ENCODE measurements around the gene LOXHD1.

LOXHD1 gene

GRCh38 chr18:46587600-46587999 lies 69.4 kb downstream of the LOXHD1 start:
- Histone ChIP-seq H3K27me3 (ENCODE audit: control insufficient read depth in 1 of 2, insufficient read depth in 1 of 2, low read length in 2 of 2) (peaks cover 0 to 13% of the 10 kb centered on the region in 2 experiments), H3K4me2 (ENCODE audit: low read length, poor library complexity, severe bottlenecking) (no peak overlapping the region), H3K79me1 (replicated peaks; ENCODE audit: low read length, poor library complexity, severe bottlenecking) (no peaks in the 10 kb centered on the region), H3K4me1 (ENCODE audit: control insufficient read depth, insufficient read depth, low read depth, low read length) (no peaks in the 10 kb centered on the region), H2BK5ac (ENCODE audit: low read depth, low read length, poor library complexity, severe bottlenecking) (no peak overlapping the region), H2AK5ac (ENCODE audit: low read length, severe bottlenecking) (no peak overlapping the region), H3K36me3 (ENCODE audit: control insufficient read depth in 1 of 2, insufficient read depth in 2 of 2, low read depth in 1 of 2, low read length in 2 of 2) (no peaks in the 10 kb centered on the region), H3K27ac (ENCODE audit: low read length, poor library complexity, severe bottlenecking) (no peak overlapping the region), H3K9me3 (ENCODE audit: control insufficient read depth, low read length) (no peaks in the 10 kb centered on the region), H2BK120ac (ENCODE audit: low read depth, low read length) (no peak overlapping the region), H2BK12ac (ENCODE audit: low read length in 2 of 2) (no peak overlapping the region), H2BK15ac (ENCODE audit: low read depth, poor library complexity, severe bottlenecking) (no peak overlapping the region), H3K9ac (ENCODE audit: low read length) (no peak overlapping the region), H3K23ac (ENCODE audit: low read length in 2 of 2) (no peak overlapping the region), H3K4me3 (ENCODE audit: insufficient read depth in 1 of 2, low read depth in 1 of 2, low read length in 2 of 2) (no peak overlapping the region), H4K8ac (ENCODE audit: low read length) (no peak overlapping the region), H3K14ac (ENCODE audit: low read length in 2 of 2) (no peak overlapping the region), H4K91ac (ENCODE audit: low read length) (no peak overlapping the region), H3K18ac (ENCODE audit: low read depth in 1 of 2, low read length in 2 of 2) (no peak overlapping the region), H2AFZ (ENCODE audit: low read depth, low read length) (no peak overlapping the region), H3K4ac (ENCODE audit: low read depth in 1 of 2, low read length in 2 of 2) (no peak overlapping the region)
- 75% methylated on average over 3 of the region's 3 CpGs for WGBS
- DNase-seq = no peak

- no peak for DNase-seq
- no peak overlapping the region for H3K4me2 ChIP-seq (ENCODE audit: low read length, poor library complexity, severe bottlenecking)
- no peak overlapping the region for H3K9ac ChIP-seq (ENCODE audit: low read length)
- H3K79me1 ChIP-seq (replicated peaks; ENCODE audit: low read length, poor library complexity, severe bottlenecking) = no peaks in the 10 kb centered on the region
- H2BK12ac ChIP-seq (ENCODE audit: low read length in 2 of 2) = no peak overlapping the region
- H3K36me3 ChIP-seq (ENCODE audit: control insufficient read depth in 1 of 2, insufficient read depth in 2 of 2, low read depth in 1 of 2, low read length in 2 of 2) = no peaks in the 10 kb centered on the region
- no peak overlapping the region for H2BK5ac ChIP-seq (ENCODE audit: low read depth, low read length, poor library complexity, severe bottlenecking)
- H2BK120ac ChIP-seq (ENCODE audit: low read depth, low read length) = no peak overlapping the region
- H3K27ac ChIP-seq (ENCODE audit: low read length, poor library complexity, severe bottlenecking) = no peak overlapping the region
- no peak overlapping the region for H4K91ac ChIP-seq (ENCODE audit: low read length)
- H4K8ac ChIP-seq (ENCODE audit: low read length) = no peak overlapping the region
- peaks cover 0 to 5% of the 10 kb centered on the region in 2 experiments for H3K27me3 ChIP-seq (ENCODE audit: control insufficient read depth in 1 of 2, insufficient read depth in 1 of 2, low read length in 2 of 2)
- H3K4ac ChIP-seq (ENCODE audit: low read depth in 1 of 2, low read length in 2 of 2) = no peak overlapping the region
- no peak overlapping the region for H3K18ac ChIP-seq (ENCODE audit: low read depth in 1 of 2, low read length in 2 of 2)
- H2BK15ac ChIP-seq (ENCODE audit: low read depth, poor library complexity, severe bottlenecking) = no peak overlapping the region
- H2AFZ ChIP-seq (ENCODE audit: low read depth, low read length) = no peak overlapping the region
- H3K23ac ChIP-seq (ENCODE audit: low read length in 2 of 2) = no peak overlapping the region
- no peak overlapping the region for H3K4me3 ChIP-seq (ENCODE audit: insufficient read depth in 1 of 2, low read depth in 1 of 2, low read length in 2 of 2)
- no peaks in the 10 kb centered on the region for H3K4me1 ChIP-seq (ENCODE audit: control insufficient read depth, insufficient read depth, low read depth, low read length)
- WGBS = 89% methylated on average over 3 of the region's 3 CpGs
- H3K14ac ChIP-seq (ENCODE audit: low read length in 2 of 2) = no peak overlapping the region
- H3K9me3 ChIP-seq (ENCODE audit: control insufficient read depth, low read length) = peaks cover 16% of the 10 kb centered on the region
- H2AK5ac ChIP-seq (ENCODE audit: low read length, severe bottlenecking) = no peak overlapping the region
Observed at GRCh38 chr18:46583711-46584110, 73.3 kb downstream of the LOXHD1 start.

GRCh38 chr18:46581648-46582047 lies 75.4 kb downstream of the LOXHD1 start:
- Histone ChIP-seq H3K9ac (ENCODE audit: low read length) (no peak overlapping the region), H2AK5ac (ENCODE audit: low read length, severe bottlenecking) (no peak overlapping the region), H3K18ac (ENCODE audit: low read depth in 1 of 2, low read length in 2 of 2) (no peak overlapping the region), H3K27ac (ENCODE audit: low read length, poor library complexity, severe bottlenecking) (no peak overlapping the region), H4K91ac (ENCODE audit: low read length) (no peak overlapping the region), H2BK12ac (ENCODE audit: low read length in 2 of 2) (no peak overlapping the region), H3K4me2 (ENCODE audit: low read length, poor library complexity, severe bottlenecking) (no peak overlapping the region), H4K8ac (ENCODE audit: low read length) (no peak overlapping the region), H3K36me3 (ENCODE audit: control insufficient read depth in 1 of 2, insufficient read depth in 2 of 2, low read depth in 1 of 2, low read length in 2 of 2) (no peaks in the 10 kb centered on the region), H3K23ac (ENCODE audit: low read length in 2 of 2) (no peak overlapping the region), H3K9me3 (ENCODE audit: control insufficient read depth, low read length) (peaks cover 16% of the 10 kb centered on the region), H3K79me1 (replicated peaks; ENCODE audit: low read length, poor library complexity, severe bottlenecking) (no peaks in the 10 kb centered on the region), H3K4me3 (ENCODE audit: insufficient read depth in 1 of 2, low read depth in 1 of 2, low read length in 2 of 2) (no peak overlapping the region), H2BK15ac (ENCODE audit: low read depth, poor library complexity, severe bottlenecking) (no peak overlapping the region), H3K4ac (ENCODE audit: low read depth in 1 of 2, low read length in 2 of 2) (no peak overlapping the region), H3K27me3 (ENCODE audit: control insufficient read depth in 1 of 2, insufficient read depth in 1 of 2, low read length in 2 of 2) (no peaks in the 10 kb centered on the region), H2AFZ (ENCODE audit: low read depth, low read length) (no peak overlapping the region), H2BK5ac (ENCODE audit: low read depth, low read length, poor library complexity, severe bottlenecking) (no peak overlapping the region), H3K4me1 (ENCODE audit: control insufficient read depth, insufficient read depth, low read depth, low read length) (no peaks in the 10 kb centered on the region), H2BK120ac (ENCODE audit: low read depth, low read length) (no peak overlapping the region), H3K14ac (ENCODE audit: low read length in 2 of 2) (no peak overlapping the region)
- DNase-seq = no peak

GRCh38 chr18:46578987-46579386 lies 78.0 kb downstream of the LOXHD1 start:
- 91% methylated on average over 2 of the region's 2 CpGs for WGBS
- Histone ChIP-seq H3K4me1 (ENCODE audit: control insufficient read depth, insufficient read depth, low read depth, low read length) (no peaks in the 10 kb centered on the region), H3K36me3 (ENCODE audit: control insufficient read depth in 1 of 2, insufficient read depth in 2 of 2, low read depth in 1 of 2, low read length in 2 of 2) (no peaks in the 10 kb centered on the region), H3K14ac (ENCODE audit: low read length in 2 of 2) (no peak overlapping the region), H4K8ac (ENCODE audit: low read length) (no peak overlapping the region), H2BK5ac (ENCODE audit: low read depth, low read length, poor library complexity, severe bottlenecking) (no peak overlapping the region), H3K4me3 (ENCODE audit: insufficient read depth in 1 of 2, low read depth in 1 of 2, low read length in 2 of 2) (no peak overlapping the region), H3K4me2 (ENCODE audit: low read length, poor library complexity, severe bottlenecking) (no peak overlapping the region), H2BK12ac (ENCODE audit: low read length in 2 of 2) (no peak overlapping the region), H2BK120ac (ENCODE audit: low read depth, low read length) (no peak overlapping the region), H3K9me3 (ENCODE audit: control insufficient read depth, low read length) (peaks cover 16% of the 10 kb centered on the region), H3K27ac (ENCODE audit: low read length, poor library complexity, severe bottlenecking) (no peak overlapping the region), H2AK5ac (ENCODE audit: low read length, severe bottlenecking) (no peak overlapping the region), H3K4ac (ENCODE audit: low read depth in 1 of 2, low read length in 2 of 2) (no peak overlapping the region), H4K91ac (ENCODE audit: low read length) (no peak overlapping the region), H3K18ac (ENCODE audit: low read depth in 1 of 2, low read length in 2 of 2) (no peak overlapping the region), H3K23ac (ENCODE audit: low read length in 2 of 2) (no peak overlapping the region), H3K27me3 (ENCODE audit: control insufficient read depth in 1 of 2, insufficient read depth in 1 of 2, low read length in 2 of 2) (no peaks in the 10 kb centered on the region), H2AFZ (ENCODE audit: low read depth, low read length) (no peak overlapping the region), H2BK15ac (ENCODE audit: low read depth, poor library complexity, severe bottlenecking) (no peak overlapping the region), H3K9ac (ENCODE audit: low read length) (no peak overlapping the region), H3K79me1 (replicated peaks; ENCODE audit: low read length, poor library complexity, severe bottlenecking) (no peaks in the 10 kb centered on the region)
- no peak for DNase-seq

Data from mesenchymal stem cell (in vitro differentiated cells and primary cell).